GM12878 (cell line): ENCODE results near the gene AMDHD2. TPM values are rescaled to one million over a fixed set of nuclear protein-coding genes. Genes with fewer than 3 reads are reported as not detected.
A peak's percentile ranks its signal among the peaks of the same experiment; 100 is the strongest.

ENCODE experiments used
- HDAC2 ChIP-seq: fragments of 200-600 bp; sonication (generic); IDR thresholded peaks from 2 replicates; pipeline ENCODE4 v1.6.1; 2017
- MYB ChIP-seq: fragments of 150-350 bp; IDR thresholded peaks from 2 replicates; pipeline ENCODE4 v1.6.1; 2014; ENCODE audit warnings: mild to moderate bottlenecking, low read depth, low read length, borderline replicate concordance
- PAX5 ChIP-seq: IDR thresholded peaks from 2 replicates; pipeline ENCODE4 v1.6.1; 2011; ENCODE audit warnings: low read depth, low read length, borderline replicate concordance
- PAX8 ChIP-seq: fragments of 450-650 bp; IDR thresholded peaks from 2 replicates; pipeline ENCODE4 v1.6.1; 2017; ENCODE audit warnings: mild to moderate bottlenecking, moderate library complexity
- POU2F2 ChIP-seq: IDR thresholded peaks from 3 replicates; pipeline ENCODE4 v1.6.1; 2011; ENCODE audit warnings: low read depth, mild to moderate bottlenecking, low read length, borderline replicate concordance
- RAD21 ChIP-seq: IDR thresholded peaks from 2 replicates; pipeline ENCODE4 v1.6.1; 2011; ENCODE audit warnings: mild to moderate bottlenecking, low read depth, low read length, moderate library complexity; ENCODE audit not compliant: insufficient read depth
- RUNX3 ChIP-seq: IDR thresholded peaks from 2 replicates; pipeline ENCODE4 v1.6.1; 2012; ENCODE audit warnings: low read length, inconsistent platforms
- SP1 ChIP-seq: IDR thresholded peaks from one replicate; pipeline ENCODE4 v1.6.1; 2011; ENCODE audit warnings: low read depth, low read length
- SREBF1 ChIP-seq: IDR thresholded peaks from 2 replicates; pipeline ENCODE4 v1.6.1; 2012; ENCODE audit warnings: mild to moderate bottlenecking, low read length
- TCF3 ChIP-seq: IDR thresholded peaks from 2 replicates; pipeline ENCODE4 v1.6.1; 2012; ENCODE audit warnings: low read depth, mild to moderate bottlenecking, low read length, borderline replicate concordance; ENCODE audit not compliant: insufficient read depth
- ZBED1 ChIP-seq: IDR thresholded peaks from 2 replicates; pipeline ENCODE4 v1.6.1; 2016; ENCODE audit warnings: borderline replicate concordance
- ZNF207 ChIP-seq: fragments of 450-650 bp; IDR thresholded peaks from 2 replicates; pipeline ENCODE4 v1.6.1; 2014; ENCODE audit warnings: antibody characterized with exemption, mild to moderate bottlenecking, borderline replicate concordance
- polyA plus RNA-seq, 11 experiments: library from polyadenylated mRNA; depleted of rRNA in 4 of 11; unstranded in 6 of 11; stranded (reverse) in 5 of 11; fragments of >200 nt; fragmentation: Nextera tagmentation in 4 of 11; fragmentation: Illumina TruSeq in 1 of 11; extraction: Ambion mirVana in 4 of 11; extraction: Trizol in 1 of 11; gene quantifications; 1 replicate in 1 of 11; 2 replicates in 10 of 11; pipeline versions ENCODE4 v1.2.1 to v1.2.3, GENCODE V29; 2011 to 2016; ENCODE audit warnings: inconsistent platforms in 2 of 11, missing spikeins in 2 of 11, low read depth in 1 of 11
- total RNA-seq, 4 experiments: library from RNA; depleted of rRNA in 3 of 4; stranded (reverse); fragments of >200 nt in 3 of 4; fragmentation: Illumina TruSeq in 1 of 4; extraction: Trizol in 1 of 4; gene quantifications; 2 replicates each; pipeline versions ENCODE4 v1.2.1 to v1.2.3, GENCODE V29; 2013 to 2021
- TF ChIP-seq, protein P1 (sequence below): IDR thresholded peaks from 2 replicates; pipeline ENCODE4 v1.6.1; 2011; ENCODE audit warnings: low read depth, mild to moderate bottlenecking, low read length, moderate library complexity, borderline replicate concordance; ENCODE audit errors: extremely low read depth
- TF ChIP-seq, protein P2 (sequence below): fragments of 450-650 bp; formaldehyde crosslinking; IDR thresholded peaks from 2 replicates; pipeline ENCODE4 v1.5.0; 2022; ENCODE audit warnings: mild to moderate bottlenecking, missing genetic modification characterization
- TF ChIP-seq, protein P3 (sequence below): IDR thresholded peaks from 2 replicates; pipeline ENCODE4 v1.6.1; 2011; ENCODE audit warnings: borderline replicate concordance, low read depth, mild to moderate bottlenecking, moderate library complexity, low read length; ENCODE audit not compliant: insufficient read depth, poor library complexity, severe bottlenecking
- TF ChIP-seq, protein P4 (sequence below): IDR thresholded peaks from 2 replicates; pipeline ENCODE4 v1.6.1; 2011; ENCODE audit warnings: mild to moderate bottlenecking, low read depth, low read length, moderate library complexity; ENCODE audit not compliant: insufficient replicate concordance
- TF ChIP-seq, protein P5 (sequence below): fragments of 450-650 bp; IDR thresholded peaks from 2 replicates; pipeline ENCODE4 v1.6.1; 2017; ENCODE audit warnings: mild to moderate bottlenecking, moderate library complexity

Gene AMDHD2
- total and polyA plus RNA-seq, 10 of the 15 experiments (the other 5 are each of a cell fraction or from before 2014, with no cell fraction given) = 0.60 to 41.8 (median 24.3) TPM; not detected in 1

DNA sequence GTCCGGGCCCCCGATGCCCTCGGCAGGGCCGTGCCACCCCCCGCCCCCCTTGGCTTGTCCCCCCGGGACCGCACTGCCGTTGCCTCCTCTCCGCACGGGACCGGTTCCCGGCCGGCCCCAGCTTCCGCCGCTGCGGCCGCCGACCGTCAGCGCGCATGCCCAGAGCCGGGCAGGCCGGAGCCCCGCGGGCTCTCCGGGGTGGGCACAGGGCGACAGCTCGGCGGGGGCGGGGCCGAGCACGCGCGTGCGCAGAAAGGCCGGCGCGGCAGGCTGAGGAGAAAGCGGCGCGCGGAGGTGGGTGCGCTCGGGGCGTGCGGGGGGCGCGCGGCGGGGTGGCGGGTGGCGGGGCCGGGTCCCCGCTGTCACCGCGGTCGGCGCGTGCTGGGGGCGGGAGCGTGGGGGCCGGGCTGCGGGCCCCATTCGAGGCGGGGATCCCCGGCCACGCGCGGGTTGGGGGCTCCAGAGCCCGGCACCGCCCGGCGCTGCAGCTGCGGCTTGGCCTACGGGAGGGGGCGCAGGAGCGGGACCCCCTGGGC, 45.2 kb upstream of the AMDHD2 start, which contains the start of gene TBC1D24 (continued):
- TF ChIP-seq POU2F2 (peak; percentile 13; the same call in 1 of the 3 replicates), PAX8 (no peak), TCF3 (no peak), ZBED1 (no peak), ZNF207 (no peak), RUNX3 (no peak), HDAC2 (no peak), PAX5 (no peak), MYB (no peak), RAD21 (no peak), SP1 (peak; percentile 18), SREBF1 (no peak)
- TF ChIP-seq, protein P1, sequence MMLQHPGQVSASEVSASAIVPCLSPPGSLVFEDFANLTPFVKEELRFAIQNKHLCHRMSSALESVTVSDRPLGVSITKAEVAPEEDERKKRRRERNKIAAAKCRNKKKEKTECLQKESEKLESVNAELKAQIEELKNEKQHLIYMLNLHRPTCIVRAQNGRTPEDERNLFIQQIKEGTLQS = no peak
- TF ChIP-seq, protein P2, sequence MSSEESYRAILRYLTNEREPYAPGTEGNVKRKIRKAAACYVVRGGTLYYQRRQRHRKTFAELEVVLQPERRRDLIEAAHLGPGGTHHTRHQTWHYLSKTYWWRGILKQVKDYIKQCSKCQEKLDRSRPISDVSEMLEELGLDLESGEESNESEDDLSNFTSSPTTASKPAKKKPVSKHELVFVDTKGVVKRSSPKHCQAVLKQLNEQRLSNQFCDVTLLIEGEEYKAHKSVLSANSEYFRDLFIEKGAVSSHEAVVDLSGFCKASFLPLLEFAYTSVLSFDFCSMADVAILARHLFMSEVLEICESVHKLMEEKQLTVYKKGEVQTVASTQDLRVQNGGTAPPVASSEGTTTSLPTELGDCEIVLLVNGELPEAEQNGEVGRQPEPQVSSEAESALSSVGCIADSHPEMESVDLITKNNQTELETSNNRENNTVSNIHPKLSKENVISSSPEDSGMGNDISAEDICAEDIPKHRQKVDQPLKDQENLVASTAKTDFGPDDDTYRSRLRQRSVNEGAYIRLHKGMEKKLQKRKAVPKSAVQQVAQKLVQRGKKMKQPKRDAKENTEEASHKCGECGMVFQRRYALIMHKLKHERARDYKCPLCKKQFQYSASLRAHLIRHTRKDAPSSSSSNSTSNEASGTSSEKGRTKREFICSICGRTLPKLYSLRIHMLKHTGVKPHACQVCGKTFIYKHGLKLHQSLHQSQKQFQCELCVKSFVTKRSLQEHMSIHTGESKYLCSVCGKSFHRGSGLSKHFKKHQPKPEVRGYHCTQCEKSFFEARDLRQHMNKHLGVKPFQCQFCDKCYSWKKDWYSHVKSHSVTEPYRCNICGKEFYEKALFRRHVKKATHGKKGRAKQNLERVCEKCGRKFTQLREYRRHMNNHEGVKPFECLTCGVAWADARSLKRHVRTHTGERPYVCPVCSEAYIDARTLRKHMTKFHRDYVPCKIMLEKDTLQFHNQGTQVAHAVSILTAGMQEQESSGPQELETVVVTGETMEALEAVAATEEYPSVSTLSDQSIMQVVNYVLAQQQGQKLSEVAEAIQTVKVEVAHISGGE (CRISPR knock-in tag) = no peak
- TF ChIP-seq, protein P3, sequence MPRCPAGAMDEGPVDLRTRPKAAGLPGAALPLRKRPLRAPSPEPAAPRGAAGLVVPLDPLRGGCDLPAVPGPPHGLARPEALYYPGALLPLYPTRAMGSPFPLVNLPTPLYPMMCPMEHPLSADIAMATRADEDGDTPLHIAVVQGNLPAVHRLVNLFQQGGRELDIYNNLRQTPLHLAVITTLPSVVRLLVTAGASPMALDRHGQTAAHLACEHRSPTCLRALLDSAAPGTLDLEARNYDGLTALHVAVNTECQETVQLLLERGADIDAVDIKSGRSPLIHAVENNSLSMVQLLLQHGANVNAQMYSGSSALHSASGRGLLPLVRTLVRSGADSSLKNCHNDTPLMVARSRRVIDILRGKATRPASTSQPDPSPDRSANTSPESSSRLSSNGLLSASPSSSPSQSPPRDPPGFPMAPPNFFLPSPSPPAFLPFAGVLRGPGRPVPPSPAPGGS = no peak
- TF ChIP-seq, protein P4, sequence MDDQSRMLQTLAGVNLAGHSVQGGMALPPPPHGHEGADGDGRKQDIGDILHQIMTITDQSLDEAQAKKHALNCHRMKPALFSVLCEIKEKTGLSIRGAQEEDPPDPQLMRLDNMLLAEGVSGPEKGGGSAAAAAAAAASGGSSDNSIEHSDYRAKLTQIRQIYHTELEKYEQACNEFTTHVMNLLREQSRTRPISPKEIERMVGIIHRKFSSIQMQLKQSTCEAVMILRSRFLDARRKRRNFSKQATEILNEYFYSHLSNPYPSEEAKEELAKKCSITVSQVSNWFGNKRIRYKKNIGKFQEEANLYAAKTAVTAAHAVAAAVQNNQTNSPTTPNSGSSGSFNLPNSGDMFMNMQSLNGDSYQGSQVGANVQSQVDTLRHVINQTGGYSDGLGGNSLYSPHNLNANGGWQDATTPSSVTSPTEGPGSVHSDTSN = no peak
- TF ChIP-seq, protein P5, sequence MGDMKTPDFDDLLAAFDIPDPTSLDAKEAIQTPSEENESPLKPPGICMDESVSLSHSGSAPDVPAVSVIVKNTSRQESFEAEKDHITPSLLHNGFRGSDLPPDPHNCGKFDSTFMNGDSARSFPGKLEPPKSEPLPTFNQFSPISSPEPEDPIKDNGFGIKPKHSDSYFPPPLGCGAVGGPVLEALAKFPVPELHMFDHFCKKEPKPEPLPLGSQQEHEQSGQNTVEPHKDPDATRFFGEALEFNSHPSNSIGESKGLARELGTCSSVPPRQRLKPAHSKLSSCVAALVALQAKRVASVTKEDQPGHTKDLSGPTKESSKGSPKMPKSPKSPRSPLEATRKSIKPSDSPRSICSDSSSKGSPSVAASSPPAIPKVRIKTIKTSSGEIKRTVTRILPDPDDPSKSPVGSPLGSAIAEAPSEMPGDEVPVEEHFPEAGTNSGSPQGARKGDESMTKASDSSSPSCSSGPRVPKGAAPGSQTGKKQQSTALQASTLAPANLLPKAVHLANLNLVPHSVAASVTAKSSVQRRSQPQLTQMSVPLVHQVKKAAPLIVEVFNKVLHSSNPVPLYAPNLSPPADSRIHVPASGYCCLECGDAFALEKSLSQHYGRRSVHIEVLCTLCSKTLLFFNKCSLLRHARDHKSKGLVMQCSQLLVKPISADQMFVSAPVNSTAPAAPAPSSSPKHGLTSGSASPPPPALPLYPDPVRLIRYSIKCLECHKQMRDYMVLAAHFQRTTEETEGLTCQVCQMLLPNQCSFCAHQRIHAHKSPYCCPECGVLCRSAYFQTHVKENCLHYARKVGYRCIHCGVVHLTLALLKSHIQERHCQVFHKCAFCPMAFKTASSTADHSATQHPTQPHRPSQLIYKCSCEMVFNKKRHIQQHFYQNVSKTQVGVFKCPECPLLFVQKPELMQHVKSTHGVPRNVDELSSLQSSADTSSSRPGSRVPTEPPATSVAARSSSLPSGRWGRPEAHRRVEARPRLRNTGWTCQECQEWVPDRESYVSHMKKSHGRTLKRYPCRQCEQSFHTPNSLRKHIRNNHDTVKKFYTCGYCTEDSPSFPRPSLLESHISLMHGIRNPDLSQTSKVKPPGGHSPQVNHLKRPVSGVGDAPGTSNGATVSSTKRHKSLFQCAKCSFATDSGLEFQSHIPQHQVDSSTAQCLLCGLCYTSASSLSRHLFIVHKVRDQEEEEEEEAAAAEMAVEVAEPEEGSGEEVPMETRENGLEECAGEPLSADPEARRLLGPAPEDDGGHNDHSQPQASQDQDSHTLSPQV = no peak
